ENCODE results near the gene TMC3.

Gene TMC3

DNA sequence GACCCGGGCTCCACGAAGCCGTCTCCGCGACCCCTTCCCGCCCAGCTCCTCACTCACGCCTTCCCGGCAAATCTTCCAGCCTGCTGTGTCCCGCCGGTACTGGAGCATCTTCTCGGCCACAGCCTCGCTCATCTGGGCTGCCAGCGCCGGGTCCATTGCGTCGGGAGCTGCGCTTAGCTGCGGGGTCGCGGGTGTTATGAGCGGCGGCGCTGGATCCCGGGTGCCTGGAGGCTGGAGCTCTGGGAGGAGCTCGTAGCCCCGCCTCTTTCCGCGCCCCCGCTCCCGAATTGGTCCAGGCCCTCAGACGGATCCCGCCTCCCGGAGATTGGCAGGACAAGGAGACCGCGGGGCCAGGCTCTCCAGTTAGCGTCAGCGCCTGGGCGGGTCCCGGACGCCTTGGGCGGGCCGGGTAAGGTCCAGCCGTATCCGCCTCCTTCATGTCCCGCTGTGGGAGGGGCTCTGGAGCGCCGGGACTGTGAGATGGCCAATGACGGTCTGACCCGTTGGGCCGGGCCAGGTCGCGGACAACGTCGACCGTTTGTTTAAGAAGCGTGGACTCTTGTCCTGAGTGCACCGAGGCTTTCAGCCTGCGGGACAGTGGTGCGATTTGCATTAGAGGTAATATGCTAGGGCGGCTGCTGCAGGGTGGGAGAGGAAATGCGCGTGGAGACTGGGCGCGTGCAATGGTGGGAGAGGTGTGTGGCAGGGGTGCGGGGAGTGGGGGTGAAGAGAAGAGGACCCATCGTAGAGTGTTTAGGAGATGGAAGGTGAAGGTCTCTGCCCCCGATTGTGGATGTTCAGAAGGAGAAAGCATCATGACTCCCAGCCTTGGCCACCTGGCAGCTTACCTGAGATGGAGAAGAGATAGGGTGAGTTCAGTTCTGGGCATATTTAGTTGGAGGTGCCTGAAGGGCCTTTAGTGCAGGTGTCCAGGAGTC is 49.8 kb downstream of the TMC3 start, which contains the start of gene STARD5:
STARD5 (minus strand) TSS at position 198 of the 938 bp plus-strand sequence; CDS start at position 156, 42 bp downstream.
- peak; percentile 95 for DNase-seq (ENCODE audit: low spot score)
- TF ChIP-seq, protein P1, sequence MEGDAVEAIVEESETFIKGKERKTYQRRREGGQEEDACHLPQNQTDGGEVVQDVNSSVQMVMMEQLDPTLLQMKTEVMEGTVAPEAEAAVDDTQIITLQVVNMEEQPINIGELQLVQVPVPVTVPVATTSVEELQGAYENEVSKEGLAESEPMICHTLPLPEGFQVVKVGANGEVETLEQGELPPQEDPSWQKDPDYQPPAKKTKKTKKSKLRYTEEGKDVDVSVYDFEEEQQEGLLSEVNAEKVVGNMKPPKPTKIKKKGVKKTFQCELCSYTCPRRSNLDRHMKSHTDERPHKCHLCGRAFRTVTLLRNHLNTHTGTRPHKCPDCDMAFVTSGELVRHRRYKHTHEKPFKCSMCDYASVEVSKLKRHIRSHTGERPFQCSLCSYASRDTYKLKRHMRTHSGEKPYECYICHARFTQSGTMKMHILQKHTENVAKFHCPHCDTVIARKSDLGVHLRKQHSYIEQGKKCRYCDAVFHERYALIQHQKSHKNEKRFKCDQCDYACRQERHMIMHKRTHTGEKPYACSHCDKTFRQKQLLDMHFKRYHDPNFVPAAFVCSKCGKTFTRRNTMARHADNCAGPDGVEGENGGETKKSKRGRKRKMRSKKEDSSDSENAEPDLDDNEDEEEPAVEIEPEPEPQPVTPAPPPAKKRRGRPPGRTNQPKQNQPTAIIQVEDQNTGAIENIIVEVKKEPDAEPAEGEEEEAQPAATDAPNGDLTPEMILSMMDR (IDR thresholded peaks at IDR 0.05; ENCODE audit: extremely low read depth, insufficient read depth, missing control alignments), result no peak
- in situ Hi-C loops (cut with MboI; ENCODE audit: low pct_unique_long_range_greater_than_20kb, low sequenced_read_pairs, unreplicated experiment), result no loop called here

DNA sequence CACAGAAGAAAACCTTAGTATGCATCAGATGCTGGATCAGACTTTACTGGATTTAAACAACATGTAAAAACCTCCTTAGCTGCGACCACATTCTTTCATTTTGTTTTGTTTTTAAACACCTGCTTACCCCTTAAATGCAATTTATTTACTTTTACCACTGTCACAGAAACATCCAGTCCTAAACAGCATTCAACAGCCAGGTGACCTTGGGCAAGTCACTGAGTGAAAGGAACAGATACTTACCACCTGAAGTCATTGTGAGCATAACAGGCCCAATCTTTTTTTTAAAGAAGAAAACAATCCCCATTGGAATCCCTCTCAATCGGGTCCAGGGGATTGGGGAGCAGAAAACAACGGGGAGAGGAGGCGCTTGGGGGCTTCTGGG is 50.5 kb downstream of the TMC3 start:
- no peak for DNase-seq (ENCODE audit: low spot score)
- TF ChIP-seq, protein P1 (IDR thresholded peaks at IDR 0.05; ENCODE audit: extremely low read depth, insufficient read depth, missing control alignments), result no peak
- in situ Hi-C loops (cut with MboI; ENCODE audit: low pct_unique_long_range_greater_than_20kb, low sequenced_read_pairs, unreplicated experiment), result no loop called here

DNA sequence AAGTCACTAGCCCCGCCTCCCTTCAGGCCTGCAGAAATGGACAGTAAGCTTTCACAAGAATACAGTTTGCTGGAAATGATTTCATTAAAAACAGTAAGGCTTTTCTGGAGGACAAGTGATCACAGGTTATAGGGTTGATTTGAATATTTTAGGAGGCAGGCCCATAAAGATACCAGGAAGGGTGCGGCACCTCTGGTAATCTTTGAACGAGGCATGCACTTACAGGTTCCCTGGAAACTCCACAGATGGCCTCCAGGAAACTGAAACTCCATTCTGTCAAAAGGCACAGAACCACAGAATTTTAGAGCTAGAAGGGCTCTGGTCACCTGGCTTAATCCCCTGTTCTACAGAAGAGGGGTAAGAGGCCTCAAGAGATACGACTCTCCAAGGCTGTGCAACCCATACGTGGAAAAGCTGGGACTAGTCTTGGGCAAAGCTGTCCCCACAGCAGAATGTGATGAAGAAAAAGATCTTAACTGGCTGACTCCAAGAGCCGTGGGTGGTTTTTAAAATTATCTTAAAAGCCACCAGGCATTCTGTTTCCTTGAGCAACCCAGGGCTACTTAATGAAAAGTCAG is 51.2 kb downstream of the TMC3 start:
- TF ChIP-seq, protein P1 (IDR thresholded peaks at IDR 0.05; ENCODE audit: extremely low read depth, insufficient read depth, missing control alignments), result no peak
- in situ Hi-C loops (cut with MboI; ENCODE audit: low pct_unique_long_range_greater_than_20kb, low sequenced_read_pairs, unreplicated experiment), result no loop called here
- no peak for DNase-seq (ENCODE audit: low spot score)

DNA sequence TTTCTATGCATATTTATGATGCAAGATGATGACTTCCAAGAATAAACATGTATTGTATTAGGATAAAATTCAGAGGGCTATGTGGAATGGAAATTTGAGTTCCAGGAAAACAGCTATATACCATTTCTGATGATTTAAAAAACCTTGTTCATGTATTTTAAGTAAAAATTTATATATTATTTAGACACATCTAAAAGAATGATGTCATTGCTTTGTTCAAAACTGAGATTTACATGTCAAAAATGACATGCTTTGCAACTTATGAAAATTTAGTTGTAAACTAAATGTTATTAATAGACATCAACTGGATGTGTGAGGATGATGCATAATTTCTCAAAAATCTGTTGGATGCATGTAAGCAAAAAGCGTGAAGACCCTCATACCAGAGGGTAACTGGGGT is 52.3 kb downstream of the TMC3 start:
- in situ Hi-C loops (cut with MboI; ENCODE audit: low pct_unique_long_range_greater_than_20kb, low sequenced_read_pairs, unreplicated experiment), result no loop called here
- DNase-seq (ENCODE audit: low spot score), result no peak
- TF ChIP-seq, protein P1 (IDR thresholded peaks at IDR 0.05; ENCODE audit: extremely low read depth, insufficient read depth, missing control alignments), result no peak

DNA sequence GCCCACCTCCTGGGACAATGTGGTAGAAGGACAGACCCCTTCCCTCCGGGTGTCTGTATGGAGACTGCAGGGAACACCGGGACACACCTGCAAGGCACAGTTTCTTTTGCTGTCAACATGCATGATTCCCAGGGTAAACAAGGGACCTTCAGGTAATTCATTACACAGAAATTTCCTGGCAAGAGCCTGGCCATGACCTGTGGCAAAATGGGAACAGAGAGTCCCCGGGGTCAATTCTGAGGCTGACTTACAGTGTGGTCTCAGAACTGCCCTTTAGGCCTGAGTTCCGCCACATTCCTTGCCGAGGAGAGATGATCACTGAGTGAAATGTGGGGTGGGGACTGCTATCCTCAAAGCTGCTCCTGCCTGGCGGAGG is 56.4 kb downstream of the TMC3 start:
- no peak for DNase-seq (ENCODE audit: low spot score)
- in situ Hi-C loops (cut with MboI; ENCODE audit: low pct_unique_long_range_greater_than_20kb, low sequenced_read_pairs, unreplicated experiment), result no loop called here
- TF ChIP-seq, protein P1 (IDR thresholded peaks at IDR 0.05; ENCODE audit: extremely low read depth, insufficient read depth, missing control alignments), result no peak

DNA sequence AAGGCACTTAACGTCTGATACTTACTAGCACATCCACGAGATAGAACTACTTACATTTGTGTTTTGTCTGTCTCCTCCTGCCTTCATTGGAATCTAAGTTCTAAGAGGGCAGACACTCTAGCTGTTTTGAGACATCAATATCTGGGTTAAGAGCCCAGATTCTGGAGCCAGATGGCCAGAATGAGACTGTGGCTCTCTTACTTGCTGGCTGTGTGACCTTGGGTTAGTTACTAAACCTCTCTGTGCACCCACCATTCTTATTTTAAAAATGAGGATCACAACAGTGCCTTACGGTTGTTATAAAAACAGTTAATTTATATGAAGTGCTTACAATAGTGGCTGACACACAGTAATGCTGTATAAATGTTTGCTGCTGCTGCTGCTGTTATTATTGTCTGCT is 57.7 kb downstream of the TMC3 start:
- DNase-seq (ENCODE audit: low spot score), result no peak
- TF ChIP-seq, protein P1 (IDR thresholded peaks at IDR 0.05; ENCODE audit: extremely low read depth, insufficient read depth, missing control alignments), result no peak
- in situ Hi-C loops (cut with MboI; ENCODE audit: low pct_unique_long_range_greater_than_20kb, low sequenced_read_pairs, unreplicated experiment), result no loop called here
